Lower leg skin (tissue), 4 donors: ENCODE results near the gene GPR137B. TPM values are rescaled to one million over a fixed set of nuclear protein-coding genes. Genes with fewer than 3 reads are reported as not detected.
"Not testable (repeated sequence)": the region's sequence is repeated elsewhere in the genome, so short reads cannot be mapped to it uniquely, and the experiment has no call there.

Source experiments
- DNase-seq, 2 donors: peaks; one replicate each; pipeline ENCODE4 v3.0.0-alpha.2; 2019; ENCODE audit warnings: low spot score in 2 of 2
- H3K4me3 ChIP-seq: fragments of 200-600 bp; sonication (generic); 2 replicates; pipeline ENCODE4 v1.5.1; 2017; ENCODE audit warnings: mild to moderate bottlenecking, low read depth; ENCODE audit not compliant: poor library complexity, severe bottlenecking
- POLR2A ChIP-seq, 2 donors: fragments of 450-650 bp; IDR thresholded peaks; one replicate each; pipeline ENCODE4 v1.6.1; 2016 to 2017; ENCODE audit warnings: antibody characterized with exemption in 2 of 2, mild to moderate bottlenecking in 1 of 2, moderate library complexity in 1 of 2
- WGBS, 2 donors: methylation state at CpG; one replicate each; pipeline ENCODE4 v1.1.5; 2018; 5-methylcytosine and 5-hydroxymethylcytosine counted together
- intact Hi-C: fragments of 100-400 bp; cut with DNase I; formaldehyde crosslinking; loops from one replicate; pipeline ENCODE4 v1.15.0; 2023; ENCODE audit warnings: low total_unique reads
- total RNA-seq, 4 donors: library from RNA; depleted of rRNA; stranded (reverse); fragments of >200 nt; gene quantifications; one replicate each; pipeline ENCODE4 v1.1.0, GENCODE V29; 2016
- TF ChIP-seq, protein P1 (sequence below), 3 donors: fragments of 450-650 bp; IDR thresholded peaks; one replicate each; pipeline ENCODE4 v1.5.1; 2016; ENCODE audit warnings: antibody characterized with exemption in 3 of 3, mild to moderate bottlenecking in 3 of 3, moderate library complexity in 2 of 3

The GPR137B gene
- total RNA-seq, 4 donors from 2014 or later, result 22.5 to 45.5 (median 35.3) TPM

DNA sequence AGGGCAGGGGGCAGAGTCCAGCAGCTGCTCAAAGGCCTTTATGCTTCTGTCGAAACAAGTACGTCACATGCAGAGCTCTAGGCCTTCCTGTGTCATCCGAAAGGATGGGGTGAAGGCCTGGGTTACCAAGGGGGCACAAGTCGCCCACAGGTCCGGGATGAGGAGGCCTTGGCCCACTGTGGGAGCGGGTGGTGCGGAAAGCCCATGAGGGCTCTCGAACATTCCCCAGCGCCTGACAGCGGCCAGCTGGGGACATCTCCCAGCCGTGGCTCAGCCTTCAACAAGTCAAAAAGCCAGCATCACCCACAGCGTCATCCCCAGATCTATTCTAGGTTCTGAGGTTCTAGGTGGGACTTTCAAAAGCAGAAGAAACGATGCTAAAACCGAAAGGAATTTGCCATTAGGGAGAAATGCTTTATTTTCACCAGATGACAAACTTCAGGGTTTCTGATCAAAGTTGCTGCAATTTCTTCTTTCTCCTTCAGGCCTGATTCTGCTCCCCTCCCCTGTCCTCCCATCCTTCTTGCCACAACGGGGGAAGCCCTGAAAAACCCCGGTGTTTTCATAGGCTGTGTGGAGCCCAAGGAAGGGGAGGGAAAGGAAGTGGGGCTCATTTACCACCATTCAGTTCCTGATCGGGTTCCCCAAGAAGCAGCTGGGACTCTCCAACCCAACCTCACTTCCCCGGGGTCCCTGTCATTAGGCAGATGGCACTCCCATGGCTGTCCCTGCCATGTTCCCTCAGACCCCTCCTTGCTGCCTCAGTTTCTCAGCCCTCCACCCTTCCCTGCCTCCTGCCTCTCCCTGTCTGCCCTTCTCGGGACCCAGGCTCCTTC lies 17.6 kb downstream of the GPR137B start:
- 76 to 82% methylated on average over 19 of the region's 19 CpGs for WGBS, 2 donors
- TF ChIP-seq POLR2A (IDR thresholded peaks at IDR 0.05), result no peak
- intact Hi-C loops, result no loop called here

GRCh38 chr1:236160540-236161127 lies 18.3 kb downstream of the GPR137B start:
- no peak overlapping the region for H3K4me3 ChIP-seq
- intact Hi-C loops, result no loop called here
- TF ChIP-seq, protein P1, sequence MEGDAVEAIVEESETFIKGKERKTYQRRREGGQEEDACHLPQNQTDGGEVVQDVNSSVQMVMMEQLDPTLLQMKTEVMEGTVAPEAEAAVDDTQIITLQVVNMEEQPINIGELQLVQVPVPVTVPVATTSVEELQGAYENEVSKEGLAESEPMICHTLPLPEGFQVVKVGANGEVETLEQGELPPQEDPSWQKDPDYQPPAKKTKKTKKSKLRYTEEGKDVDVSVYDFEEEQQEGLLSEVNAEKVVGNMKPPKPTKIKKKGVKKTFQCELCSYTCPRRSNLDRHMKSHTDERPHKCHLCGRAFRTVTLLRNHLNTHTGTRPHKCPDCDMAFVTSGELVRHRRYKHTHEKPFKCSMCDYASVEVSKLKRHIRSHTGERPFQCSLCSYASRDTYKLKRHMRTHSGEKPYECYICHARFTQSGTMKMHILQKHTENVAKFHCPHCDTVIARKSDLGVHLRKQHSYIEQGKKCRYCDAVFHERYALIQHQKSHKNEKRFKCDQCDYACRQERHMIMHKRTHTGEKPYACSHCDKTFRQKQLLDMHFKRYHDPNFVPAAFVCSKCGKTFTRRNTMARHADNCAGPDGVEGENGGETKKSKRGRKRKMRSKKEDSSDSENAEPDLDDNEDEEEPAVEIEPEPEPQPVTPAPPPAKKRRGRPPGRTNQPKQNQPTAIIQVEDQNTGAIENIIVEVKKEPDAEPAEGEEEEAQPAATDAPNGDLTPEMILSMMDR (IDR thresholded peaks at IDR 0.05), result no peak
- TF ChIP-seq POLR2A (IDR thresholded peaks at IDR 0.05), result no peak
- 95 to 96% methylated on average over 10 of the region's 10 CpGs for WGBS, 2 donors
- no peak for DNase-seq

More for the DNA sequence above, 17.6 kb downstream of the GPR137B start:
- no peak for DNase-seq
- no peak overlapping the region for H3K4me3 ChIP-seq

- intact Hi-C loops, result no loop called here
- WGBS, 2 donors, result 90 to 94% methylated on average over 9 of the region's 9 CpGs
- no peak for DNase-seq
- no peak overlapping the region for H3K4me3 ChIP-seq
- no peak for TF ChIP-seq POLR2A (IDR thresholded peaks at IDR 0.05)
Measured at GRCh38 chr1:236161230-236161629, 18.9 kb downstream of the GPR137B start.

DNA sequence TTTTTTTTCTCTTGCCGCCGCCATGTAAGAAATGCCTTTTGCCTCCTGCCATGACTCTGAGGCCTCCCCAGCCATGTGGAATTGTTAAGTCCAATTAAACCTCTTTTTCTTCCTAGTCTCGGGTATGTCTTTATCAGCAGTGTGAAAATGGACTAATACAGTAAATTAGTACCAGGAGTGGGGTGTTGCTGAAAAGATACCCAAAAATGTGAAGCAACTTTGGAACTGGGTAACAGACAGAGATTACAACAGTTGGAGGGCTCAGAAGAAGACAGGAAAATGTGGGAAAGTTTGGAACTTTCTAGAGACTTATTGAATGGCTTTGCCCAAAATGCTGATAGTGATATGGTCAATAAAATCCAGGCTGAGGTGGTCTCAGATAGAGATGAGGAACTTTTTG lies 19.4 kb downstream of the GPR137B start:
- intact Hi-C loops, DNase-seq, H3K4me3 ChIP-seq: not testable (repeated sequence)
- 97 to 98% methylated on average over 3 of the region's 3 CpGs for WGBS, 2 donors

DNA sequence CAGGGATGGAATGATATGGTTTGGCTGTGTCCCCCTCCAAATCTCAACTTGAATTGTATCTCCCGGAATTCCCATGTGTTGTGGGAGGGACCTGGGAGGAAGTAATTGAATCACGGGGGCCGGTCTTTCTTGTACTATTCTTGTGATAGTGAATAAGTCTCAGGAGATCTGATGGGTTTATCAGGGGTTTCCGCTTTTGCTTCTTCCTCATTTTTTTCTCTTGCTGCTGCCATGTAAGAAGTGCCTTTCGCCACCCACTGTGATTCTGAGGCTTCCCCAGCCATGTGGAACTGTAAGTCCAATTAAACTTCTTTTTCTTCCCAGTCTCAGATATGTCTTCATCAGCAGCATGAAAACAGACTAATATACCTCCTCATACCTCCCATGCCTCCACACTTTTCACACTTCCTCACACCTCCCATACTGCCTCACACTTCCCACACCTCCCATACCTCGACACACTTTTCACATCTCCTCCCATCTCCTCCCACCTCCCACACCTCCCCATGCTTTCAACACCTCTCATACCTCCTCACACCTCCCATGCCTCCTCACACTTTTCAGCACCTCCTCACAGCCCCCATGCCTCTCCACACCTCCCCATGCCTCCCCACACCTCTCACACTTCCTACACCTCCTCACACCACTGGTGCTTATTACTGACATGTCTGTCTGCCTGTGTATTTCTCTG lies 21.3 kb downstream of the GPR137B start:
- H3K4me3 ChIP-seq, result no peak overlapping the region
- intact Hi-C loops, result no loop called here
- DNase-seq, result peak in 1 of 2 donors; percentile 49
- TF ChIP-seq, protein P1 (IDR thresholded peaks at IDR 0.05), result no peak
- no peak for TF ChIP-seq POLR2A (IDR thresholded peaks at IDR 0.05)
- 83 to 84% methylated on average over 6 of the region's 6 CpGs for whole genome bisulfite sequencing, 2 donors

- intact Hi-C loops, result no loop called here
- DNase-seq, result peak in 1 of 2 donors; percentile 40
- 86 to 89% methylated on average over 7 of the region's 7 CpGs for WGBS, 2 donors
- TF ChIP-seq, protein P1 (IDR thresholded peaks at IDR 0.05), result no peak
- no peak for TF ChIP-seq POLR2A (IDR thresholded peaks at IDR 0.05)
- no peak overlapping the region for H3K4me3 ChIP-seq
Measured at GRCh38 chr1:236164273-236164672, 21.9 kb downstream of the GPR137B start.
